ENCODE measurements around the gene ATP8B4.
A peak's percentile ranks its signal among the peaks of the same experiment; 100 is the strongest.

Gene ATP8B4

DNA sequence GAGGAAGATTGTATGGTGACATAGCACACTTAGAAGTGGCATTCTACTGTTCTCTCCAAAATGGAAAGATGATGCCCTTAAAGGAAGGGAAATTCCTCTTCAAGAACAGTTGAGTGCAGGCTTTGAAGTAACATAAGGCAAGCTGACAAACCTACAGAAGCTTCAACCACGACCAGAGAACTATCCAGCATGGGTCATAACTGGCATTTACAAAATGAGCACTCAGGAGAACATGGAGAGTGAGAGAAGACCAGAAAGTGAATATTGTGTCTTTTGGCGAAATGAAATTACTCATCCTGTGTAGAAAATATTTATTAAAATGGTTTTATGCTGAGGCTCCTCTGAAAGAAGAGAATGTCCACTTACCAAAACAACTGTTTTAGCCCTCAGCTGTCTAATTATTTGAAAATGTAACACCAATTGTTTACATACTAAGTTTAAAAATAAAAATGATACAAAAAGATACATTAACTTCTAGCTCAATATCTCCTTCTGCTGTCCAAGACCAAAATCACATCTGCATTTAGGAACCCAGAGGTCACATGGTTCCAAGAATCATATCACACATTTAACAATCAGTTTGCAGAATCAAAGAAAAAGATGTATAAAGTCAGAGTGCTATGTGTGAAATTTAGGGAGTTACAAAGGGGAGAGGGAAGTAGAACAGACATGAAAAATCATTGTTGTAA, 216.9 kb downstream of the ATP8B4 start:
- peak overlapping the region; percentile 45 to 77 for H3K27ac ChIP-seq
- no peak overlapping the region for H3K4me3 ChIP-seq
- DNase-seq (ENCODE audit: low spot score) = no peak
- TF ChIP-seq, protein P1, sequence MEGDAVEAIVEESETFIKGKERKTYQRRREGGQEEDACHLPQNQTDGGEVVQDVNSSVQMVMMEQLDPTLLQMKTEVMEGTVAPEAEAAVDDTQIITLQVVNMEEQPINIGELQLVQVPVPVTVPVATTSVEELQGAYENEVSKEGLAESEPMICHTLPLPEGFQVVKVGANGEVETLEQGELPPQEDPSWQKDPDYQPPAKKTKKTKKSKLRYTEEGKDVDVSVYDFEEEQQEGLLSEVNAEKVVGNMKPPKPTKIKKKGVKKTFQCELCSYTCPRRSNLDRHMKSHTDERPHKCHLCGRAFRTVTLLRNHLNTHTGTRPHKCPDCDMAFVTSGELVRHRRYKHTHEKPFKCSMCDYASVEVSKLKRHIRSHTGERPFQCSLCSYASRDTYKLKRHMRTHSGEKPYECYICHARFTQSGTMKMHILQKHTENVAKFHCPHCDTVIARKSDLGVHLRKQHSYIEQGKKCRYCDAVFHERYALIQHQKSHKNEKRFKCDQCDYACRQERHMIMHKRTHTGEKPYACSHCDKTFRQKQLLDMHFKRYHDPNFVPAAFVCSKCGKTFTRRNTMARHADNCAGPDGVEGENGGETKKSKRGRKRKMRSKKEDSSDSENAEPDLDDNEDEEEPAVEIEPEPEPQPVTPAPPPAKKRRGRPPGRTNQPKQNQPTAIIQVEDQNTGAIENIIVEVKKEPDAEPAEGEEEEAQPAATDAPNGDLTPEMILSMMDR (IDR thresholded peaks at IDR 0.05) = no peak

DNA sequence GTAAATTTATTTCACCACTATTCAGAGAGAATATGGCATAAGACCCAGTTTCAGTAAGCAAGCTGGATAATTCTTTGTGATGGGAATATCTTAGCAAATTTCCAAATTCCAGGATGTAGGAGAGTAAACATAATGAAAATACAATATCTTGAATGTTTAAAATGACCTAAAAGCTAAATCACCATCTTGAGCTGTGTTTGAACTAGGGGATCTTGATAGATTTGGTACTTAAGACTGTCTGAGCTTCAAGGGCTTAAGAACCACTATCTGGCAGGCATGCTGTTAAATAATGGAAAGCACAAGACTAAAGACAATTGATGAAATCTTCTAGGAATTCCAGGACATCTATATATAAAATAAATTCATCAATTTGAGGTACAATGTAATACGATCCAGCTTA, 217.7 kb downstream of the ATP8B4 start:
- DNase-seq (ENCODE audit: low spot score) = no peak
- TF ChIP-seq, protein P1 (IDR thresholded peaks at IDR 0.05) = no peak
- peak overlapping the region in 1 of 2 donors; percentile 62 for H3K27ac ChIP-seq
- H3K4me3 ChIP-seq = no peak overlapping the region

DNA sequence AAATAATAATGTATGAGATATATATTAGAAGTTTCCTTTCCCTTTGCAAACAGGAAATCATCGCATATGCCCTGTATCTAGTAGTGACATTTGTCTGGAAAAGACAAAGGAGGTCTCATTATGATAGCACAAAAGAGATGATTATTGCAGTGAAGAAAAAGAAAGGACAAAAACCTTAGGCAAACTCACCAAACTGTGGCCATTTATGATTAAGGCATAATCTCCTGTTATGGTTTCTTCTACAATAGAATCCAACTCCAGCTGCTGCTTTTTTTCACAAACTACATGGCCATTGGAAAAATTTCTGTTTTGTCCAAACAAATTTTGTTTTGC, 218.2 kb downstream of the ATP8B4 start:
- no peak overlapping the region for H3K4me3 ChIP-seq
- TF ChIP-seq, protein P1 (IDR thresholded peaks at IDR 0.05) = no peak
- no peak for DNase-seq (ENCODE audit: low spot score)
- H3K27ac ChIP-seq = peak overlapping the region in 1 of 2 donors; percentile 62

DNA sequence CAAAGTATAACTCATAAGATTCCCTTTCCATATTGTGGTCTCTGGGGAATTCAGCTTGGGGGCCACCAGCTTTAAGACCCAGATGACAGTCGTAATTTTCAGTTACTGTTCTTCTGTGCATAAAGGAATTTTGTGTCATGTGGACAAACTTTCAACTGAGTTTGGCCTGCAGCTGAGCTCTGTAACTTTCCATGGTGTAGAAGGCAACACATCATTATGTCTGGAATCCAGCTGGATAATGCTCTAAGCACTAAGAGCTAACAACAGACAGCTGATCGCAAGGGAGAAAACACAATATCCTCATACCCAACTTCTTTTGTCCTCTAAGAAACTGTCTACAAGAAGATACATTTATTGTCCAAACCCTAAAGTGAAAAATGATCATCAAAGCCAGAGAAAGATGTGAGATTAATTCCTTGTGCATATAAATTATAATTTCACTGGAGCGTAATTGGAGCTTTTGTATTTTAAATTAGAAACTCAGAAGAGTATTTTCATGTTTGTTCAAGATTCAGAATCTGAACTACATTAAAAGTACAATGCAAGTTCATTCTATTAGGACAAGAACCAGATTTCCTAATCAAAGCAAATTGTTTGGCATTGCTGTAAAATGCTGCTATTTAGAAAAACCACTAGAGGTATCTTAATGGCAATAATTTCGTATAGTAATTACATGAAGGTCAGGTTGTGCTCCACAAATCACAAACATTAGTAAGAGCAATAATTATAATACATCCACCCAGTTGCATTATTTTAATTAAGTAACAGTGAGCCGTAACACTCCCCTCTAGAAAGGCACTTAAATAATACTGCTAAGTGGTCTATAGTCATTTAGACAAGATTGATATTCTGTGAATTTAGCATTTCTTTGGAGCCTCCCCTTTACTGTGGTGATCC, 218.8 kb downstream of the ATP8B4 start:
- no peak for DNase-seq (ENCODE audit: low spot score)
- TF ChIP-seq, protein P1 (IDR thresholded peaks at IDR 0.05) = no peak
- Histone ChIP-seq H3K27ac (peak overlapping the region in 1 of 2 donors; percentile 62), H3K4me3 (no peak overlapping the region)

DNA sequence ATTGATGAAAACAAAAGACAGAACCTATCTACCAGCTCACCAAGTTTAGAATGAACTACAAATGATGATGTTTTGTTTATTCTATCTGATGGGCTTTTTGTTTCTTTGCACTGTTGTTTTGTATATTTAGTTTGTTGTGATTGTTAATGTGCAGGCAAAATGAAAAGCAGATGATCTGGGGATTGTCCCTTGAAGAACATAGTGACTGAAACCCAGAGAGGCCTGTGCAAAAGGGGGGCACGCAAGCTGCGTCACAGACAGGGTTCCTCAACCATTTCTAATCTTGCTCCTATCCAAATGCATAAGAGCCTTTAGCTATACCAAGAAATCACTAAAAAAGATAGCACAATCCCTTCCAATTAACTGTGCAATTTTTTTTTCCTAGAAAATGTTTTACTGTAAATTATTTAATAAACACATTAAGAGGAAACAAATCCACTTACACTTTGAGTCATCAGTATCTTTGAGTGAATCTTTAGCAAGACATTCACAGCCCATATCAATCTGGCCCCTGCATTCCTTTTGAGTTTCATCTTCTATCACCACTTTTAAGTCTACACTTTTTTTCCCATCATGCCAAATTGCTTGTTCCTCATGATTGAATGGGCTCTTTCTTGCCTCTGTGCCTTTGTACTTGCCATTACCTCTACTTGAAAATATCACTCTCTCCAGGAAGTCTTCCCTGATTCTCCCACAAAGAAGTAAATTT, 220.3 kb downstream of the ATP8B4 start:
- TF ChIP-seq, protein P1 (IDR thresholded peaks at IDR 0.05) = no peak
- peak overlapping the region in 1 of 2 donors; percentile 28 for H3K27ac ChIP-seq
- DNase-seq (ENCODE audit: low spot score) = no peak
- H3K4me3 ChIP-seq = no peak overlapping the region

DNA sequence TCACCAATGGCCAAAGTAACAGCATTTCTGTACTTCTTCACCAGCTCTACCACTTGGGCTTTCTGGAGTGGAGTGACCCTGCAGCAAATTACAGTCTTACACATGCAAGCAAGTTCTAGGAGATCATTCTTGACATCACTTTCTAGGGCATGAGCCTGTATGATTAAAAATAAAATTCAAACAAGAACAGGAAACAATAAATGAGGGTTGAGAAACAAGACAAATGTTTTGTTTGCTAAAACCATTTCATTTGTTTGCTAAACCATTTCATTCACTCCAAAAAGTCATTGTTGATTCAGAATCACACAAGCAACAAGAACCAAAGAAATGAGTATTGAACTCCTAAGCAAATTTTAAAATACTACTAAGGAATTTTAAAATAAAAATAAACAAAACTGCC, 220.9 kb downstream of the ATP8B4 start:
- no peak for DNase-seq (ENCODE audit: low spot score)
- TF ChIP-seq, protein P1 (IDR thresholded peaks at IDR 0.05) = no peak
- no peak overlapping the region for H3K4me3 ChIP-seq
- H3K27ac ChIP-seq = no peak overlapping the region

Measured in coronary artery (tissue), 2 donors.